SJSA1 (cell line): Measurements from ENCODE around the gene SEC24B. TPM values are rescaled to one million over a fixed set of nuclear protein-coding genes. Genes with fewer than 3 reads are reported as not detected.

ENCODE experiments used
- DNase-seq, 2 experiments: peaks; one replicate each; pipeline ENCODE4 v3.0.0-alpha.2; 2015 to 2020; ENCODE audit warnings: low spot score in 2 of 2, low read depth in 1 of 2
- H3K27ac ChIP-seq: fragments of 250-450 bp; sonication (Bioruptor Pico); 2 replicates; pipeline ENCODE4 v1.5.1; 2020; ENCODE audit warnings: mild to moderate bottlenecking, moderate library complexity
- H3K27me3 ChIP-seq: fragments of 250-450 bp; sonication (Bioruptor Pico); replicated peaks from 2 replicates; pipeline ENCODE4 v1.5.1; 2020; ENCODE audit warnings: mild to moderate bottlenecking, moderate library complexity
- H3K36me3 ChIP-seq: fragments of 250-450 bp; sonication (Bioruptor Pico); 2 replicates; pipeline ENCODE4 v1.5.1; 2020; ENCODE audit warnings: mild to moderate bottlenecking
- H3K4me1 ChIP-seq: fragments of 250-450 bp; sonication (Bioruptor Pico); replicated peaks from 2 replicates; pipeline ENCODE4 v1.6.1; 2021; ENCODE audit warnings: mild to moderate bottlenecking
- H3K4me3 ChIP-seq: fragments of 250-450 bp; sonication (Bioruptor Pico); 2 replicates; pipeline ENCODE4 v1.5.1; 2020; ENCODE audit warnings: mild to moderate bottlenecking
- H3K9me3 ChIP-seq: fragments of 250-450 bp; sonication (Bioruptor Pico); replicated peaks from 2 replicates; pipeline ENCODE4 v1.5.1; 2020; ENCODE audit warnings: mild to moderate bottlenecking
- total RNA-seq: library from RNA; depleted of rRNA; stranded (reverse); fragments of >200 nt; shearing (Covaris generic); gene quantifications from 2 replicates; pipeline ENCODE4 v1.2.3, GENCODE V29; 2014; rRNA removed

Gene SEC24B
- total RNA-seq = 17.1 and 20.0 TPM in 2 replicates

DNA sequence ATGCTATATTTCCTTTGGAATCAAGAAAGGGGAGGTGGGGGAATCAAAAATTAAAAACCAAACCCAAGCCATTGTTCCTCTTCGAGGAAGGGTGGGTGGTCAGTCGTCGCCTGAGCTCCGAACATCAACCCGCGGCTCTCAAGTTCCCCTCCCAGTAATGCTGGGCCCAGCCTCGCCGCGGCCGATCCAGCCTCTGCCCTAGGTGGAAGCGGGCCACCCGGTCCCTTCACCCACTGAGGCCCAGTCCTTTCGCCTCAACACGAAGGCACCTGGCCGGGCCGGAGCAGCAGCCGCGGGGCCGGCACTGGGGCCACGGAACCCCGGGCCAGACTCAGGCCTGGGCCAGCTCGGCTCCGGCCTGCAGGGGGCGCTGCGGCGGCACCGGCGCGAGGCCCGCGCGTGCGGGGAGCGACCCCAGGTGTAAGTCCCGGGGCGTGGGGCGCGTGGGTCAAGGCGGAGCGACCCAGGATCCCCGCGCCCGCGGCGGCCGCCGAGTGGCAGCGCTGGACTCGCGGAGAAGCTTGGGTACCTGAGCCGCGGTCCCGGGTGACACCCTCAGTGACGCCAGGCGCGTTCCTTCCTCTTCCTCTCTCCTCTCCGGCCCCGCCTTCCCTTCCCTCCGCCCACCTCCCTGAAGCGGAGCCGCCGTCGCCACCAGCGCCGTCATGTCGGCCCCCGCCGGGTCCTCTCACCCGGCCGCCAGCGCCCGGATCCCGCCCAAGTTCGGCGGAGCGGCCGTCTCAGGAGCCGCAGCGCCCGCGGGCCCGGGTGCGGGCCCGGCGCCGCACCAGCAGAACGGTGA lies at the start of gene SEC24B:
TSS of gene SEC24B (plus strand) at position 611 of the 802 bp plus-strand sequence. CDS start at position 666, 55 bp downstream.
- Histone ChIP-seq H3K4me3 (peak within 1 kb of the TSS; percentile 95), H3K27ac (peak within 1 kb of the TSS; percentile 51), H3K27me3 (no peaks in the 10 kb centered on the region), H3K9me3 (no peaks in the 10 kb centered on the region), H3K4me1 (peaks cover 13% of the 10 kb centered on the region), H3K36me3 (peaks cover 8% of the 10 kb centered on the region)
- DNase-seq = peak; percentile 88 to 91

GRCh38 chr4:109383823-109384222 lies 49.8 kb upstream of the SEC24B start:
- Histone ChIP-seq H3K9me3 (no peaks in the 10 kb centered on the region), H3K4me3 (no peak overlapping the region), H3K36me3 (no peaks in the 10 kb centered on the region), H3K27me3 (peaks cover 7% of the 10 kb centered on the region; the same call in 1 of the 2 replicates), H3K4me1 (no peaks in the 10 kb centered on the region), H3K27ac (no peak overlapping the region)
- DNase-seq = no peak

DNA sequence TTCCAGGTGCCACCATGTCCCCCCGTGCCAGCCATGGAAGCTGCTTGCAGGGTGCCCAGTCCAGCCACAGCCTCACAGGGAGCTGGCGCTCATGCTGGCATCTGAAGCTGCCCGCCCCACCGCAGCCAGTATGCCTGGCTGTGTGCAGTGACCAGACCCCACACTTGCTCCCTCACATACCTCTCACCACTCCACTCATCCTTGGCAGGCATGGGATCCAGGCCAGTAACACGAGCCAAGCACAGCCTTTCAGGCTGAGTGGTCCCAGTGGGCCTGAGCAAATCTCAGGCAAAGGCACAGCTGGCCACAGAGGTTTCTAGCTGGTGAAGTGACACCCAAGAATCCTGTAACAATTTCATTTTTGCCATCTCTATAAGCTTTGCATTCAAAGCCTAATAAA lies 48.4 kb upstream of the SEC24B start:
- no peak overlapping the region for H3K27ac ChIP-seq
- H3K27me3 ChIP-seq = peaks cover 2% of the 10 kb centered on the region; the same call in 1 of the 2 replicates
- DNase-seq = no peak
- H3K9me3 ChIP-seq = no peaks in the 10 kb centered on the region
- no peaks in the 10 kb centered on the region for H3K4me1 ChIP-seq
- no peak overlapping the region for H3K4me3 ChIP-seq
- no peaks in the 10 kb centered on the region for H3K36me3 ChIP-seq

- Histone ChIP-seq H3K27ac (no peak overlapping the region), H3K36me3 (no peaks in the 10 kb centered on the region), H3K27me3 (0 out of 2 replicates have a peak, but pooled peaks cover 6% of the 10 kb centered on the region), H3K9me3 (no peaks in the 10 kb centered on the region), H3K4me1 (no peaks in the 10 kb centered on the region), H3K4me3 (no peak overlapping the region)
- DNase-seq = no peak
These were observed 44.1 kb upstream of the SEC24B start for GRCh38 chr4:109389369-109390114.

DNA sequence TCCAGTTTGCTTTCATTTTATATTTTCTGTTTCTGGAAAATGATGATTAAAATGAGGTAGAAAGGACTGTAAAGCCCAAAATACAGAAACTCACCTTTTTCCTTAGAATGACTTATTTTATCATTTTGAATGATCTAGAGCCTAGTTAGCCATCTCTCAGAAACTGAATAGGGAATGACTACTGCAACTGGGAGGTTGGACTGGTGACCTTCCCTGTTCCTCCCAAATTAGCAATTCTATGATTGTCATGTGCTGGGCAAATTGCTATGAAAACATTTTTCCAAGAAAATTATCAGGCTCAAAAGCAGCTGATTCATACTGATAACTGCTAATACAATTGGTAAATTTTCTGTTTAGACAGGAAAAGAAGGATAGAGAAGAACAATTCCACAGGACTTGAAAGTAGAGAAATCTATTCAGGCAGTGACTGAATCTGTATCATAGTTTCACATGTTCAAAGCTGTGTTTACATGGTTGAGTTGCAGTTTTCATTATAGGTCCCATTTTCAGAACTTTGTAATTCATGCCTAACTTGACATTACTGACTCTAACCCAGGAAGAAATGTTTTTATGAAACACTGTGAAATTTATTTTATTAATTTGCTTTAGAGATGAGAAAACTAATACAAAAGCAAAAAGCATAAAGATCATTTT lies 43.4 kb upstream of the SEC24B start:
- no peaks in the 10 kb centered on the region for H3K36me3 ChIP-seq
- 0 out of 2 replicates have a peak, but pooled peaks cover 6% of the 10 kb centered on the region for H3K27me3 ChIP-seq
- no peaks in the 10 kb centered on the region for H3K4me1 ChIP-seq
- H3K4me3 ChIP-seq = no peak overlapping the region
- H3K9me3 ChIP-seq = no peaks in the 10 kb centered on the region
- DNase-seq = no peak
- no peak overlapping the region for H3K27ac ChIP-seq

GRCh38 chr4:109395694-109396093 lies 37.9 kb upstream of the SEC24B start:
- no peak overlapping the region for H3K4me3 ChIP-seq
- no peak overlapping the region for H3K27ac ChIP-seq
- no peak for DNase-seq
- no peaks in the 10 kb centered on the region for H3K36me3 ChIP-seq
- no peaks in the 10 kb centered on the region for H3K4me1 ChIP-seq
- H3K27me3 ChIP-seq = no peaks in the 10 kb centered on the region
- H3K9me3 ChIP-seq = no peaks in the 10 kb centered on the region

- no peaks in the 10 kb centered on the region for H3K4me1 ChIP-seq
- no peak for DNase-seq
- H3K36me3 ChIP-seq = no peaks in the 10 kb centered on the region
- no peak overlapping the region for H3K4me3 ChIP-seq
- H3K27ac ChIP-seq = no peak overlapping the region
- H3K27me3 ChIP-seq = no peaks in the 10 kb centered on the region
- no peaks in the 10 kb centered on the region for H3K9me3 ChIP-seq
These were observed 34.7 kb upstream of the SEC24B start for GRCh38 chr4:109398928-109399327.

DNA sequence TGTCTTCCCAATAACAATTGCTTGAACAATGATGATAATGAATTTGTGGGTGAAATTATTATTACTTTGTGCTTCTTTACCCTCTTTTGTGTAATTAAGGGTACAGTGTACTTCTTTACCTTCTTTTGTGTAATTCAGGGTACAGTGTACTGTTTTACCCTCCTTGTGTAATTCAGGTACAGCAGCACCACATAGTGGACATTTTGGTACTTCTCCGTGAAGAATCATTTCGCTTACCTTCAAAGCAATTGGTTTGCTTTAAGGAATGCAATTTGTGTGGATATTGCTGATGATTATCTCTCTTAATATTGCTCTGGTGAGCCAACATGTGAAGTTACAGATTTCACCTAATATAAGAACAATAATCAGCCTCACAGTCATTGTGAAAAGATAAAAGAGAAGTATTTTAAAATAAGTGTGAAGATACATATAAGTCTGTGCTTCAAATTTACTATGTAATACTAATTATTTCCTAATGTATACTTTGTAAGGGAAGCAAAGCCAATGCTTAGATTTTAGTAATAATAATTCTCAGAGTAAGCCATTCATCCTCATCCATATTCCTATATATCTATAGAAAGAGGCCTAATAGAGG lies 27.2 kb upstream of the SEC24B start:
- no peaks in the 10 kb centered on the region for H3K4me1 ChIP-seq
- no peaks in the 10 kb centered on the region for H3K27me3 ChIP-seq
- H3K4me3 ChIP-seq = no peak overlapping the region
- no peak overlapping the region for H3K27ac ChIP-seq
- no peaks in the 10 kb centered on the region for H3K9me3 ChIP-seq
- no peaks in the 10 kb centered on the region for H3K36me3 ChIP-seq
- DNase-seq = peak in 1 of 2 experiments; percentile 32

DNA sequence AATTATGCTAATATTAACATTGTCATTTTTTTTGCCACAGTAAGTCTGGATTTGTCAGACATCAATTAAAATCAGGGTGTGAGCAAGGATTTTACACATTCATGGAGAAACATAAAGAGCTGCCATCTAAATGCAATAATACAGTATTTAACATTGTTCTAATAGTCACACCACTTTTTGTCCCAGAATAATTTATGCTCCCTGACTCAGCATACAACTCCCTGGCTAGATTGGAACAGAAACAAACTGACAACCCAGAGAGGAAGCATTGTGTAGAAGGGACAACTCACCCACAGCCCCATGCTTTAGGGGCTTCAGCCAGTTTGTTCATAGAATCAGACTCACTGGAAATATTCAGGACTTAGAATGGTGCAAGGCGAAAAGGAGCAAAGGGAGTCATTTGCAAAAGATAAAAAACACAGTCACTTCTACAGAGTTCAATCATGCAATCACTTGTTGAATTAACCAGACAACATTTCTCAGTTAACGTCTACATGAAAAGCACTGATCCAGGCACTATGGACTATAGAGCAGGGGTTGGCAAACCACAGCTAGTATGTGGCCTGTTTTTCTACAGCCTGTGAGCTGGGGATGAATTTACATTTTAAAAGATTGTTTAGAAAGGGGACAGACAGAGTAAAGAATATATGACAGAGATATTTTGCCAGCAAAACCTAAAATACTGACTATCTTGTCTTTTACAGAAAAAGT lies 26.4 kb upstream of the SEC24B start:
- Histone ChIP-seq H3K27ac (no peak overlapping the region), H3K36me3 (no peaks in the 10 kb centered on the region), H3K4me1 (no peaks in the 10 kb centered on the region), H3K4me3 (no peak overlapping the region), H3K9me3 (no peaks in the 10 kb centered on the region), H3K27me3 (no peaks in the 10 kb centered on the region)
- DNase-seq = no peak

DNA sequence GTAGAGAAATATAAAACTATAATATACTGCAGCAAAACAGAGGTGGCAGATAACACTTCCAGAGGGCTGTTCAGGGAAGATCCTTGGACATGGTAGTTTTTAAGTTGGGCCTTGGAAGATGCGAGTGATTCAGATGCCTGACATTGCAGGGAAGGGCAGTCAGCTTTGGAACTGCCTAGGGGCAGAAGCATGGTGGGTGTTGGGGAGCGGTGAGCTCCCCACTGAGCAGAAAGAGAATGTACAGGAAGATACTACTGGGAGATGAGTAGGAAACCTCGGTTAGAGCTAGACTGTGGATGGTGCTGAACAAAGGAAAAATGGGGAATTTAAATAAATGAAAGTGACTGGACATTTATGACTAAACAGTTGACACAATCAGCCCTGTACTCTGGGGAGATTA lies 24.9 kb upstream of the SEC24B start:
- Histone ChIP-seq H3K9me3 (no peaks in the 10 kb centered on the region), H3K27ac (no peak overlapping the region), H3K36me3 (no peaks in the 10 kb centered on the region), H3K4me3 (no peak overlapping the region), H3K27me3 (no peaks in the 10 kb centered on the region), H3K4me1 (no peaks in the 10 kb centered on the region)
- DNase-seq = no peak

DNA sequence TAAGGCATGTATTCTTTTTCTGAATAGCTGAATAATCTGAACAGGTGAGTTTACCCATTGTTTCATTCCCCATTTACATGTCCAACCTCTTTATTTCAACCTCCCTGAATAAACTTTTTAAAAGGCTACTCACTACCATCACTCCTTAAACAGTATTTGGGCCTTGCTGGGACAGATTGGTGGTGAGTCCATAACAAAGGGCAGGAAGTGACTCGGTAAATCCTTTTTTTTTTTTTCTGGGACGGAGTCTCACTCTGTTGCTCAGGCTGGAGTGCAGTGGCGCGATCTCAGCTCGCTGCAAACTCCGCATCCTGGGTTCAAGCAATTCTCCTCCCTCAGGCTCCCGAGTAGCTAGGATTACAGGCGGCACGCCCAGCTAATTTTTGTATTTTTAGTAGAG lies 23.4 kb upstream of the SEC24B start:
- Histone ChIP-seq H3K27ac (no peak overlapping the region), H3K9me3 (no peaks in the 10 kb centered on the region), H3K4me1 (no peaks in the 10 kb centered on the region), H3K27me3 (no peaks in the 10 kb centered on the region), H3K36me3 (no peaks in the 10 kb centered on the region), H3K4me3 (no peak overlapping the region)
- no peak for DNase-seq

- DNase-seq = no peak
- H3K27ac ChIP-seq = no peak overlapping the region
These were observed 22.8 kb upstream of the SEC24B start for GRCh38 chr4:109410776-109411175.

DNA sequence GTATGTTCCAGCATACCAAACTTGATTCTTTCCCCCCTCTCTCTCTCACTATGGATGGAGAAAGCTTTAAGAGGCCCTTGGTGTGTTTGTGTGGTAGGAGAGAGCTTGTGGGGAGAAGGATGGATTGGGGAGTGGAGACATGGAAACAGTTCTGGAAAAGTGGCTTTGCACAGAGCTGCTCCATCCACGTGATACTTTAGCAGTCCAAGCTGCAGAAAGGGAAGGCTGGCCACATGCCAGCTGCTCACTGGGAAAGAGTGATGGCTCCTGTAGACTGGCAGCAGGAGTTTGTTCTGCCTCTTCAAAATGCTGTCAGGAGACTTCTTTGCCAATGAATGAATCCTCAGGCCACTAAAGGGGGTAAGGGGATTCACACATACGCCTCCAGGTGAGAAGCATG lies 21.7 kb upstream of the SEC24B start:
- H3K4me1 ChIP-seq = no peaks in the 10 kb centered on the region
- H3K36me3 ChIP-seq = no peaks in the 10 kb centered on the region
- no peak overlapping the region for H3K4me3 ChIP-seq
- H3K27ac ChIP-seq = no peak overlapping the region
- no peaks in the 10 kb centered on the region for H3K27me3 ChIP-seq
- H3K9me3 ChIP-seq = no peaks in the 10 kb centered on the region
- DNase-seq = no peak

More at GRCh38 chr4:109410776-109411175, 22.8 kb upstream of the SEC24B start:
- Histone ChIP-seq H3K4me1 (no peaks in the 10 kb centered on the region), H3K9me3 (no peaks in the 10 kb centered on the region), H3K4me3 (no peak overlapping the region), H3K36me3 (no peaks in the 10 kb centered on the region), H3K27me3 (no peaks in the 10 kb centered on the region)
